ENCODE data around the gene MACROD1.

DNA sequence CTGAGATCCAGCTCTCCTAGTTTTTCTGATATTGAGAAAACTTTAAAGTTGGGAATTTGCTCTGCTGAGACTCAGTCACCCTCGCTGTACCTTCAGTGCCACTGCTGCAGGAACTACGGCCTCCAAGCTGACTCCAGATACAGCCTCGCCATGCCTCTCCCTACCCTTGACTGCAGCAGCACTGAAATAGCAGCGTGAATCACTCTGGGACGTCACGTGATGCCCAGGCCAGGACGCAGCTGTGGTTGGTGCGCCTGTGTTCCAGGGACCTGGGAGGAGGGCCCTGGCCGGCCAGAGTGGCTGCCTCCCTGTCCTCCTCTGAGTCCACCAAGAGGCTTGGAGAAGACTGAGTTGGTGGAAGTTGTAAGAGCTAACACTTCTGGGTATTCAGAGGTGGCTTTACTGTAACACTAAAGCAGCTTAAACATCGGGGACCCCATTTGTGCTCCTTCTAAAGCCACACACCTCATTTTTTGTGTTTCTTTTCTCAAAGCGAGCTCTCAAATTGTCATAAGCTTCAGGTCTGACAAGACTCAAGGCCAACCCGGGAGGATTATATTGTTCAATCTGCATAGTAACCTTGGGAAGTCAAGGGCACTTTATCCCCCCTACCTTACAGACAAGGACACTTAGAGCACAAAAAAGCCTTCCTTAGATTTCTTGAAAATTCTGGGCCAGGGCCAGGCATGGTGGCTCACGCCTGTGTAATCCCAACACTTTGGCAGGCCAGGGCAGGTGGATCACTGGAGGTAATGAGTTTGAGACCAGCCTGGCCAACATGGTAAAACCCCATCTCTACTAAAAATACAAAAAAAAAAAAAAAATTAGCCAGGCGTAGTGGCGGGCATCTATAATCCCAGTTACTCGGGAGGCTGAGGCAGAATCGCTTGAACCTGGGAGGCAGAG lies 15.8 kb upstream of the MACROD1 start:
- TF ChIP-seq, protein P1, sequence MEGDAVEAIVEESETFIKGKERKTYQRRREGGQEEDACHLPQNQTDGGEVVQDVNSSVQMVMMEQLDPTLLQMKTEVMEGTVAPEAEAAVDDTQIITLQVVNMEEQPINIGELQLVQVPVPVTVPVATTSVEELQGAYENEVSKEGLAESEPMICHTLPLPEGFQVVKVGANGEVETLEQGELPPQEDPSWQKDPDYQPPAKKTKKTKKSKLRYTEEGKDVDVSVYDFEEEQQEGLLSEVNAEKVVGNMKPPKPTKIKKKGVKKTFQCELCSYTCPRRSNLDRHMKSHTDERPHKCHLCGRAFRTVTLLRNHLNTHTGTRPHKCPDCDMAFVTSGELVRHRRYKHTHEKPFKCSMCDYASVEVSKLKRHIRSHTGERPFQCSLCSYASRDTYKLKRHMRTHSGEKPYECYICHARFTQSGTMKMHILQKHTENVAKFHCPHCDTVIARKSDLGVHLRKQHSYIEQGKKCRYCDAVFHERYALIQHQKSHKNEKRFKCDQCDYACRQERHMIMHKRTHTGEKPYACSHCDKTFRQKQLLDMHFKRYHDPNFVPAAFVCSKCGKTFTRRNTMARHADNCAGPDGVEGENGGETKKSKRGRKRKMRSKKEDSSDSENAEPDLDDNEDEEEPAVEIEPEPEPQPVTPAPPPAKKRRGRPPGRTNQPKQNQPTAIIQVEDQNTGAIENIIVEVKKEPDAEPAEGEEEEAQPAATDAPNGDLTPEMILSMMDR (IDR thresholded peaks at IDR 0.05), result no peak
- TF ChIP-seq SP1 (CRISPR knock-in tag; conservative IDR thresholded peaks at IDR 0.05), result no peak

All from WTC11 (cell line).